Esophagus muscularis mucosa (tissue), 4 donors: ENCODE measurements around the gene YEATS2.

ENCODE experiments used
- CTCF ChIP-seq, 3 experiments: fragments of 200-600 bp in 2 of 3; fragments of 450-650 bp in 1 of 3; sonication (generic) in 2 of 3; IDR thresholded peaks; one replicate each; pipeline ENCODE4 v1.5.1; 2017 to 2019; ENCODE audit warnings: antibody characterized with exemption in 3 of 3, mild to moderate bottlenecking in 2 of 3, moderate library complexity in 1 of 3
- EP300 ChIP-seq: sonication (generic); formaldehyde crosslinking; IDR thresholded peaks from one replicate; pipeline ENCODE4 v1.6.1; 2017; ENCODE audit warnings: antibody characterized with exemption
- POLR2A ChIP-seq: fragments of 450-650 bp; IDR thresholded peaks from one replicate; pipeline ENCODE4 v1.6.1; 2017; ENCODE audit warnings: antibody characterized with exemption, moderate library complexity, mild to moderate bottlenecking, low read depth
- POLR2AphosphoS5 ChIP-seq, 2 donors: sonication (generic); formaldehyde crosslinking; IDR thresholded peaks; one replicate each; pipeline ENCODE4 v1.6.1; 2017; ENCODE audit warnings: antibody characterized with exemption in 2 of 2

GRCh38 chr3:183817639-183818038, 120.0 kb downstream of the YEATS2 start:
- TF ChIP-seq CTCF (IDR thresholded peaks at IDR 0.05) = no peak
- no peak for TF ChIP-seq POLR2AphosphoS5 (IDR thresholded peaks at IDR 0.05)
- no peak for TF ChIP-seq EP300
- no peak for TF ChIP-seq POLR2A
